Iris pigment epithelial cell (primary cell): ENCODE data around the gene USP17L12.
"Not testable (repeated sequence)": the region's sequence is repeated elsewhere in the genome, so short reads cannot be mapped to it uniquely, and the experiment has no call there.

Experiments used
- DNase-seq: peaks from one replicate; pipeline ENCODE4 v3.0.0-alpha.2; 2011; ENCODE audit warnings: low read depth

The USP17L12 gene, protein sequence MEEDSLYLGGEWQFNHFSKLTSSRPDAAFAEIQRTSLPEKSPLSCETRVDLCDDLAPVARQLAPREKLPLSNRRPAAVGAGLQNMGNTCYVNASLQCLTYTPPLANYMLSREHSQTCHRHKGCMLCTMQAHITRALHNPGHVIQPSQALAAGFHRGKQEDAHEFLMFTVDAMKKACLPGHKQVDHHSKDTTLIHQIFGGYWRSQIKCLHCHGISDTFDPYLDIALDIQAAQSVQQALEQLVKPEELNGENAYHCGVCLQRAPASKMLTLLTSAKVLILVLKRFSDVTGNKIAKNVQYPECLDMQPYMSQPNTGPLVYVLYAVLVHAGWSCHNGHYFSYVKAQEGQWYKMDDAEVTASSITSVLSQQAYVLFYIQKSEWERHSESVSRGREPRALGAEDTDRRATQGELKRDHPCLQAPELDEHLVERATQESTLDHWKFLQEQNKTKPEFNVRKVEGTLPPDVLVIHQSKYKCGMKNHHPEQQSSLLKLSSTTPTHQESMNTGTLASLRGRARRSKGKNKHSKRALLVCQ

GRCh38 chr4:9219852-9220251 is at the start of gene USP17L12:
USP17L12 (plus strand) TSS chr4:9220152; CDS start chr4:9220152, 0 bp downstream.
- DNase-seq = not testable (repeated sequence)

GRCh38 chr4:9210357-9210756 is 9.6 kb upstream of the USP17L12 start, which contains the start of gene USP17L10:
USP17L10 (plus strand) TSS chr4:9210657; CDS start chr4:9210657, 0 bp downstream.
- not testable (repeated sequence) for DNase-seq

DNA sequence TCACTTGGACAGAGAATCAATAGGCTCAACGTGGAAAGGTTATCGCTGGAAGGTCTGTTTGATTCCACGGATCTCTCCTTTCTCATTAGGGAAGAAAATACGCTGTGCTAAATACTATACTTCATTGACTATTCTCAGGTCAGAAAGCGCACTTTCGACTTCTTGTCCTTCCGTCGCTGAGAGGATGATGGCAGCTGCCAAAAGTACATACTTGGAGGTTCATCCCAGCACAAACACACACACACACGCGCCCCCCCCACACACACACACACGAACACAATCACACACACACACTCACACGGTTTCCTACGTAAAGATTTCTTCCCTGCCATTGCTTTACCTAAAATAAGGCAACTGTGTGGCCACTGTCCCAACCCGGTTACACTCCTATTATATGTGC is 5.3 kb upstream of the USP17L12 start:
- not testable (repeated sequence) for DNase-seq

DNA sequence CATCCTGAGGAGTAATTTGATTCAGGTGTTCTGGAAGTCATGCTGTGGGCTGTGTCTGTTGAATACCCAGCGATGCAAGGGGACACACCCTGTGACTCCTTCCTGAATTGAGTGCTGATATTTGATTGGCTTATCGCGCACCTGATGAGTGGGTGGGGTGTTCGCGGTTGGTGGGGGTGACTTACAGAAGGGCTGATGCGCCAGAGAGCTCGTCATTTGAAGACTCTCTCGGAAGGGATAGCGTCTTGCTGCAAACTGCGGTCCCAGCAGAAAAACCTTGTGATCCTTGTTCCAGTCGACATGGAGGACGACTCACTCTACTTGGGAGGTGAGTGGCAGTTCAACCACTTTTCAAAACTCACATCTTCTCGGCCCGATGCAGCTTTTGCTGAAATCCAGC is 4.8 kb upstream of the USP17L12 start, which contains the start of gene USP17L11:
TSS of gene USP17L11 (plus strand) at position 301 of the 400 bp plus-strand sequence. CDS start at position 301, 0 bp downstream.
- DNase-seq = not testable (repeated sequence)

GRCh38 chr4:9224596-9224995 is 4.6 kb downstream of the USP17L12 start, which contains the start of gene USP17L13:
USP17L13 (plus strand) TSS chr4:9224896; CDS start chr4:9224896, 0 bp downstream.
- DNase-seq = not testable (repeated sequence)

DNA sequence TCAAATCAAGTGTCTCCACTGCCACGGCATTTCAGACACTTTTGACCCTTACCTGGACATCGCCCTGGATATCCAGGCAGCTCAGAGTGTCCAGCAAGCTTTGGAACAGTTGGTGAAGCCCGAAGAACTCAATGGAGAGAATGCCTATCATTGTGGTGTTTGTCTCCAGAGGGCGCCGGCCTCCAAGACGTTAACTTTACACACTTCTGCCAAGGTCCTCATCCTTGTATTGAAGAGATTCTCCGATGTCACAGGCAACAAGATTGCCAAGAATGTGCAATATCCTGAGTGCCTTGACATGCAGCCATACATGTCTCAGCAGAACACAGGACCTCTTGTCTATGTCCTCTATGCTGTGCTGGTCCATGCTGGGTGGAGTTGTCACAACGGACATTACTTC is 10.3 kb downstream of the USP17L12 start:
- not testable (repeated sequence) for DNase-seq

DNA sequence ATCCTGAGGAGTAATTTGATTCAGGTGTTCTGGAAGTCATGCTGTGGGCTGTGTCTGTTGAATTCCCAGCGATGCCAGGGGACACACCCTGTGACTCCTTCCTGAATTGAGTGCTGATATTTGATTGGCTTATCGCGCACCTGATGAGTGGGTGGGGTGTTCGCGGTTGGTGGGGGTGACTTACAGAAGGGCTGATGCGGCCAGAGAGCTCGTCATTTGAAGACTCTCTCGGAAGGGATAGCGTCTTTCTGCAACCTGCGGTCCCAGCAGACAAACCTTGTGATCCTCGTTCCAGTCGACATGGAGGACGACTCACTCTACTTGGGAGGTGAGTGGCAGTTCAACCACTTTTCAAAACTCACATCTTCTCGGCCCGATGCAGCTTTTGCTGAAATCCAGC is 14.1 kb downstream of the USP17L12 start, which contains the start of gene USP17L15:
TSS of gene USP17L15 (plus strand) at position 301 of the 400 bp plus-strand sequence. CDS start at position 301, 0 bp downstream.
- not testable (repeated sequence) for DNase-seq

DNA sequence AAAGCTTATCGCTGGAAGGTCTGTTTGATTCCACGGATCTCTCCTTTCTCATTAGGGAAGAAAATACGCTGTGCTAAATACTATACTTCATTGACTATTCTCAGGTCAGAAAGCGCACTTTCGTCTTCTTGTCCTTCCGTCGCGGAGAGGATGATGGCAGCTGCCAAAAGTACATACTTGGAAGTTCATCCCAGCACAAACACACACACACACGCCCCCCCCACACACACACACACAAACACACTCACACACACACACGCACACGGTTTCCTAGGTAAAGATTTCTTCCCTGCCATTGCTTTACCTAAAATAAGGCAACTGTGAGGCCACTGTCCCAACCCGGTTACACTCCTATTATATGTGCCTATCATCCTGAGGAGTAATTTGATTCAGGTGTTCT is 18.5 kb downstream of the USP17L12 start:
- DNase-seq = peak; percentile 5

DNA sequence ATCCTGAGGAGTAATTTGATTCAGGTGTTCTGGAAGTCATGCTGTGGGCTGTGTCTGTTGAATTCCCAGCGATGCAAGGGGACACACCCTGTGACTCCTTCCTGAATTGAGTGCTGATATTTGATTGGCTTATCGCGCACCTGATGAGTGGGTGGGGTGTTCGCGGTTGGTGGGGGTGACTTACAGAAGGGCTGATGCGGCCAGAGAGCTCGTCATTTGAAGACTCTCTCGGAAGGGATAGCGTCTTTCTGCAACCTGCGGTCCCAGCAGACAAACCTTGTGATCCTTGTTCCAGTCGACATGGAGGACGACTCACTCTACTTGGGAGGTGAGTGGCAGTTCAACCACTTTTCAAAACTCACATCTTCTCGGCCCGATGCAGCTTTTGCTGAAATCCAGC is 23.6 kb downstream of the USP17L12 start, which contains the start of gene USP17L17:
TSS of gene USP17L17 (plus strand) at position 301 of the 400 bp plus-strand sequence. CDS start at position 301, 0 bp downstream.
- DNase-seq = not testable (repeated sequence)

- peak; percentile 2 for DNase-seq
Measured at GRCh38 chr4:9247953-9248680, 28.2 kb downstream of the USP17L12 start, which contains the start of gene USP17L18. USP17L18 (plus strand) TSS chr4:9248630; CDS start chr4:9248630, 0 bp downstream.

DNA sequence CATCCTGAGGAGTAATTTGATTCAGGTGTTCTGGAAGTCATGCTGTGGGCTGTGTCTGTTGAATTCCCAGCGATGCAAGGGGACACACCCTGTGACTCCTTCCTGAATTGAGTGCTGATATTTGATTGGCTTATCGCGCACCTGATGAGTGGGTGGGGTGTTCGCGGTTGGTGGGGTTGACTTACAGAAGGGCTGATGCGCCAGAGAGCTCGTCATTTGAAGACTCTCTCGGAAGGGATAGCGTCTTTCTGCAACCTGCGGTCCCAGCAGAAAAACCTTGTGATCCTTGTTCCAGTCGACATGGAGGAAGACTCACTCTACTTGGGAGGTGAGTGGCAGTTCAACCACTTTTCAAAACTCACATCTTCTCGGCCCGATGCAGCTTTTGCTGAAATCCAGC is 33.1 kb downstream of the USP17L12 start, which contains the start of gene USP17L19:
TSS of gene USP17L19 (plus strand) at position 301 of the 400 bp plus-strand sequence. CDS start at position 301, 0 bp downstream.
- not testable (repeated sequence) for DNase-seq

DNA sequence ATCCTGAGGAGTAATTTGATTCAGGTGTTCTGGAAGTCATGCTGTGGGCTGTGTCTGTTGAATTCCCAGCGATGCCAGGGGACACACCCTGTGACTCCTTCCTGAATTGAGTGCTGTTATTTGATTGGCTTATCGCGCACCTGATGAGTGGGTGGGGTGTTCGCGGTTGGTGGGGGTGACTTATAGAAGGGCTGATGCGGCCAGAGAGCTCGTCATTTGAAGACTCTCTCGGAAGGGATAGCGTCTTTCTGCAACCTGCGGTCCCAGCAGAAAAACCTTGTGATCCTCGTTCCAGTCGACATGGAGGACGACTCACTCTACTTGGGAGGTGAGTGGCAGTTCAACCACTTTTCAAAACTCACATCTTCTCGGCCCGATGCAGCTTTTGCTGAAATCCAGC is 37.9 kb downstream of the USP17L12 start, which contains the start of gene USP17L20:
TSS of gene USP17L20 (plus strand) at position 301 of the 400 bp plus-strand sequence. CDS start at position 301, 0 bp downstream.
- not testable (repeated sequence) for DNase-seq

DNA sequence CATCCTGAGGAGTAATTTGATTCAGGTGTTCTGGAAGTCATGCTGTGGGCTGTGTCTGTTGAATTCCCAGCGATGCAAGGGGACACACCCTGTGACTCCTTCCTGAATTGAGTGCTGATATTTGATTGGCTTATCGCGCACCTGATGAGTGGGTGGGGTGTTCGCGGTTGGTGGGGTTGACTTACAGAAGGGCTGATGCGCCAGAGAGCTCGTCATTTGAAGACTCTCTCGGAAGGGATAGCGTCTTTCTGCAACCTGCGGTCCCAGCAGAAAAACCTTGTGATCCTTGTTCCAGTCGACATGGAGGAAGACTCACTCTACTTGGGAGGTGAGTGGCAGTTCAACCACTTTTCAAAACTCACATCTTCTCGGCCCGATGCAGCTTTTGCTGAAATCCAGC is 42.6 kb downstream of the USP17L12 start, which contains the start of gene USP17L21:
TSS of gene USP17L21 (plus strand) at position 301 of the 400 bp plus-strand sequence. CDS start at position 301, 0 bp downstream.
- not testable (repeated sequence) for DNase-seq

GRCh38 chr4:9267319-9267718 is 47.4 kb downstream of the USP17L12 start, which contains the start of gene USP17L22:
USP17L22 (plus strand) TSS chr4:9267619; CDS start chr4:9267619, 0 bp downstream.
- not testable (repeated sequence) for DNase-seq
